ENCODE data around the gene SLC25A21. TPM values are rescaled to one million over a fixed set of nuclear protein-coding genes. Genes with fewer than 3 reads are reported as not detected.
"Not testable (repeated sequence)": the region's sequence is repeated elsewhere in the genome, so short reads cannot be mapped to it uniquely, and the experiment has no call there.

The SLC25A21 gene
- total and polyA plus RNA-seq, 10 of the 15 experiments (the other 5 are each of a cell fraction or from before 2014, with no cell fraction given): 0.06 to 0.72 (median 0.17) TPM; not detected in 3

DNA sequence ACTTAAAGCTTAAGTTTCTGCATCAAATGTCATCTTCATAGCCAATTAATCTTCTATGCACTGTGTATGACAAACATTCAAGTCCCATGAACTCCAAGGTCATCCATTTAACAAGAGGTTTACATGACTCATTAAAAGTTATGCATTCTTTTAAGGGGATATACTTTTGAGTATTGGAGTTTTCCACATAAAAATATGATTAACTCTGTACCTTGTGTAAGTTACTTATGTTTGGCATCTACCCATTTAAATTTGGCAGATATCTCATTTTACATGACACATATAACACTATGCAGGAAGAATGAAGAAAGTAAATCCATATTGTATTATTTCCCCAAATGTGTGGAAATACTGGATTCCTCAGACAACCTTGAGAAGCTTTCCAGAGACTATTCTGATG lies 270.5 kb downstream of the SLC25A21 start (continued):
- TF ChIP-seq, protein P1, sequence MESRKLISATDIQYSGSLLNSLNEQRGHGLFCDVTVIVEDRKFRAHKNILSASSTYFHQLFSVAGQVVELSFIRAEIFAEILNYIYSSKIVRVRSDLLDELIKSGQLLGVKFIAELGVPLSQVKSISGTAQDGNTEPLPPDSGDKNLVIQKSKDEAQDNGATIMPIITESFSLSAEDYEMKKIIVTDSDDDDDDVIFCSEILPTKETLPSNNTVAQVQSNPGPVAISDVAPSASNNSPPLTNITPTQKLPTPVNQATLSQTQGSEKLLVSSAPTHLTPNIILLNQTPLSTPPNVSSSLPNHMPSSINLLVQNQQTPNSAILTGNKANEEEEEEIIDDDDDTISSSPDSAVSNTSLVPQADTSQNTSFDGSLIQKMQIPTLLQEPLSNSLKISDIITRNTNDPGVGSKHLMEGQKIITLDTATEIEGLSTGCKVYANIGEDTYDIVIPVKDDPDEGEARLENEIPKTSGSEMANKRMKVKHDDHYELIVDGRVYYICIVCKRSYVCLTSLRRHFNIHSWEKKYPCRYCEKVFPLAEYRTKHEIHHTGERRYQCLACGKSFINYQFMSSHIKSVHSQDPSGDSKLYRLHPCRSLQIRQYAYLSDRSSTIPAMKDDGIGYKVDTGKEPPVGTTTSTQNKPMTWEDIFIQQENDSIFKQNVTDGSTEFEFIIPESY (IDR thresholded peaks at IDR 0.05): no peak
- TF ChIP-seq SREBF1 (IDR thresholded peaks at IDR 0.05; ENCODE audit: low read length): no peak
- TF ChIP-seq, protein P2, sequence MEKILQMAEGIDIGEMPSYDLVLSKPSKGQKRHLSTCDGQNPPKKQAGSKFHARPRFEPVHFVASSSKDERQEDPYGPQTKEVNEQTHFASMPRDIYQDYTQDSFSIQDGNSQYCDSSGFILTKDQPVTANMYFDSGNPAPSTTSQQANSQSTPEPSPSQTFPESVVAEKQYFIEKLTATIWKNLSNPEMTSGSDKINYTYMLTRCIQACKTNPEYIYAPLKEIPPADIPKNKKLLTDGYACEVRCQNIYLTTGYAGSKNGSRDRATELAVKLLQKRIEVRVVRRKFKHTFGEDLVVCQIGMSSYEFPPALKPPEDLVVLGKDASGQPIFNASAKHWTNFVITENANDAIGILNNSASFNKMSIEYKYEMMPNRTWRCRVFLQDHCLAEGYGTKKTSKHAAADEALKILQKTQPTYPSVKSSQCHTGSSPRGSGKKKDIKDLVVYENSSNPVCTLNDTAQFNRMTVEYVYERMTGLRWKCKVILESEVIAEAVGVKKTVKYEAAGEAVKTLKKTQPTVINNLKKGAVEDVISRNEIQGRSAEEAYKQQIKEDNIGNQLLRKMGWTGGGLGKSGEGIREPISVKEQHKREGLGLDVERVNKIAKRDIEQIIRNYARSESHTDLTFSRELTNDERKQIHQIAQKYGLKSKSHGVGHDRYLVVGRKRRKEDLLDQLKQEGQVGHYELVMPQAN (conservative IDR thresholded peaks at IDR 0.05): no peak
- TF ChIP-seq, protein P3, sequence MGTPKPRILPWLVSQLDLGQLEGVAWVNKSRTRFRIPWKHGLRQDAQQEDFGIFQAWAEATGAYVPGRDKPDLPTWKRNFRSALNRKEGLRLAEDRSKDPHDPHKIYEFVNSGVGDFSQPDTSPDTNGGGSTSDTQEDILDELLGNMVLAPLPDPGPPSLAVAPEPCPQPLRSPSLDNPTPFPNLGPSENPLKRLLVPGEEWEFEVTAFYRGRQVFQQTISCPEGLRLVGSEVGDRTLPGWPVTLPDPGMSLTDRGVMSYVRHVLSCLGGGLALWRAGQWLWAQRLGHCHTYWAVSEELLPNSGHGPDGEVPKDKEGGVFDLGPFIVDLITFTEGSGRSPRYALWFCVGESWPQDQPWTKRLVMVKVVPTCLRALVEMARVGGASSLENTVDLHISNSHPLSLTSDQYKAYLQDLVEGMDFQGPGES (IDR thresholded peaks at IDR 0.05): no peak

DNA sequence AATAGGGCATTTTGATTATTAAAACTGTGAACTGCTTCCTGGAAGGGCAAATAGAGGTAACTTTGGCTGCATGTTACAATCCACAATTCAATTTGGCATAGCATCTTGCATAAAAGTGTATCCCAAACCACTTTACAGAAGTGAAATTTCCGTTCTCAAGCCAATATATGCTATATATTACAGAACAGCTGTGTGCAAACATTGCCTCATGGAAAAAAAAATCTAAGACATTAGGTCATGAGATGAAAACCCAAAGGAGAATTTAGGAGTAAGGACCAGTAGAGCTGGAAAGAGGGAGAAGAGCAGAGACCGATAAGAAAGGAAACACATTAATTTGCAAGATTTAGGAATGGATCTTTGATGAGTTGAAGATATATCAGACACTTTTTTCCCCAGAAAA lies 271.6 kb downstream of the SLC25A21 start:
- Histone ChIP-seq H3K27ac (ENCODE audit: control insufficient read depth, insufficient read depth) (no peak overlapping the region), H3K4me2 (ENCODE audit: control insufficient read depth, insufficient read depth) (no peak overlapping the region), H3K79me2 (ENCODE audit: control insufficient read depth, insufficient read depth, low read length) (no peaks in the 10 kb centered on the region), H4K20me1 (ENCODE audit: control insufficient read depth, insufficient read depth) (no peaks in the 10 kb centered on the region), H3K4me3 (no peak overlapping the region), H3K9ac (ENCODE audit: control insufficient read depth, insufficient read depth, low read length) (no peak overlapping the region), H3K36me3 (ENCODE audit: control insufficient read depth in 2 of 2, insufficient read depth in 2 of 2, low read length in 1 of 2) (no peaks in the 10 kb centered on the region), H3K9me3 (replicated peaks; ENCODE audit: control insufficient read depth, insufficient read depth, low read length) (no peaks in the 10 kb centered on the region), H3K4me1 (ENCODE audit: control insufficient read depth, insufficient read depth, low read length) (no peaks in the 10 kb centered on the region), H3K27me3 (replicated peaks in 1 of 2; ENCODE audit: control insufficient read depth in 2 of 2, insufficient read depth in 2 of 2, low read length in 1 of 2) (no peaks in the 10 kb centered on the region), H2AFZ (ENCODE audit: control insufficient read depth, low read depth, low read length) (no peak overlapping the region)
- TF ChIP-seq BACH1 (IDR thresholded peaks at IDR 0.05; ENCODE audit: borderline replicate concordance) (no peak), IKZF1 (conservative IDR thresholded peaks at IDR 0.05) (no peak), SMAD1 (IDR thresholded peaks at IDR 0.05; ENCODE audit: low read depth, partially characterized antibody) (no peak), ZNF622 (IDR thresholded peaks at IDR 0.05) (no peak), CHD1 (IDR thresholded peaks at IDR 0.05; ENCODE audit: low read depth, low read length) (no peak)
- WGBS (ENCODE audit: insufficient coverage, insufficient replicate concordance, low lambda C conversion rate, missing lambda C conversion rate): 0% methylated on average over 2 of the region's 2 CpGs
- FAIRE-seq (no peak), DNase-seq (ENCODE audit: low read depth, low spot score) (no peak), ATAC-seq (no peak)
- in situ Hi-C loops (cut with MboI) (no loop called here), intact Hi-C loops (cut with micrococcal nuclease; ENCODE audit: unreplicated experiment) (no loop called here)
- SMC1A ChIA-PET (ENCODE audit: uncharacterized antibody, unreplicated experiment): no interaction called here
- CTCF ChIA-PET: no interaction called here
- BruUV-seq (replicated peaks): no TSS peak
- RAD21 ChIA-PET (ENCODE audit: unreplicated experiment): no interaction called here
- POLR2A ChIA-PET: no interaction called here

DNA sequence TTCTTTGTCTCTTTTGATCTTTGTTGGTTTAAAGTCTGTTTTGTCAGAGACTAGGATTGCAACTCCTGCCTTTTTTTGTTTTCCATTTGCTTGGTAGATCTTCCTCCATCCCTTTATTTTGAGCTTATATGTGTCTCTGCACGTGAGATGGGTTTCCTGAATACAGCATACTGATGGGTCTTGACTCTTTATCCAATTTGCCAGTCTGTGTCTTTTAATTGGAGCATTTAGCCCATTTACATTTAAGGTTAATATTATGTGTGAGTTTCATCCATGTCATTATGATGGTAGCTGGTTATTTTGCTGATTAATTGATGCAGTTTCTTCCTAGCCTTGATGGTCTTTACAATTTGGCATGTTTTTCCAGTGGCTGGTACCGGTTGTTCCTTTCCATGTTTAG lies 276.1 kb downstream of the SLC25A21 start:
- H3K27ac ChIP-seq (ENCODE audit: control insufficient read depth, insufficient read depth); H3K9ac ChIP-seq (ENCODE audit: control insufficient read depth, insufficient read depth, low read length); SMC1A ChIA-PET (ENCODE audit: uncharacterized antibody, unreplicated experiment); H3K79me2 ChIP-seq (ENCODE audit: control insufficient read depth, insufficient read depth, low read length); CTCF ChIA-PET; in situ Hi-C loops (cut with MboI); H3K36me3 ChIP-seq (ENCODE audit: control insufficient read depth in 2 of 2, insufficient read depth in 2 of 2, low read length in 1 of 2); H3K4me2 ChIP-seq (ENCODE audit: control insufficient read depth, insufficient read depth); DNase-seq (ENCODE audit: low read depth, low spot score); H3K4me1 ChIP-seq (ENCODE audit: control insufficient read depth, insufficient read depth, low read length); intact Hi-C loops (cut with micrococcal nuclease; ENCODE audit: unreplicated experiment); RAD21 ChIA-PET (ENCODE audit: unreplicated experiment); H4K20me1 ChIP-seq (ENCODE audit: control insufficient read depth, insufficient read depth); H2AFZ ChIP-seq (ENCODE audit: control insufficient read depth, low read depth, low read length); FAIRE-seq; POLR2A ChIA-PET; H3K9me3 ChIP-seq (replicated peaks; ENCODE audit: control insufficient read depth, insufficient read depth, low read length); H3K27me3 ChIP-seq (replicated peaks in 1 of 2; ENCODE audit: control insufficient read depth in 2 of 2, insufficient read depth in 2 of 2, low read length in 1 of 2); ATAC-seq; H3K4me3 ChIP-seq; BruUV-seq (replicated peaks): not testable (repeated sequence)
- 29% methylated on average over 2 of the region's 2 CpGs for WGBS (ENCODE audit: insufficient coverage, insufficient replicate concordance, low lambda C conversion rate, missing lambda C conversion rate)

Measured in GM12878 (cell line).